Activated T-cell treated with anti-CD3 and anti-CD28 coated beads, Interleukin-2, amount 50 U/mL, for 48 hours (primary cell): ENCODE measurements around the gene SPDYA.
"Not testable (repeated sequence)": the region's sequence is repeated elsewhere in the genome, so short reads cannot be mapped to it uniquely, and the experiment has no call there.

Experiments used
- DNase-seq, 2 experiments: peaks; one replicate each; pipeline ENCODE4 v3.0.0-alpha.2; 2020

SPDYA gene

GRCh38 chr2:28810384-28811285 is at the start of gene SPDYA:
SPDYA (plus strand) TSS chr2:28810834; CDS start chr2:28816015, 5,181 bp downstream.
- peak; percentile 84 to 88 for DNase-seq

- DNase-seq = no peak
Measured at GRCh38 chr2:28761420-28761819, 49.2 kb upstream of the SPDYA start.

GRCh38 chr2:28764909-28765711 is 45.5 kb upstream of the SPDYA start:
- DNase-seq = no peak

- DNase-seq = no peak
Measured at GRCh38 chr2:28766070-28766469, 44.6 kb upstream of the SPDYA start.

- DNase-seq = no peak
Measured at GRCh38 chr2:28767337-28767736, 43.3 kb upstream of the SPDYA start.

- no peak for DNase-seq
Measured at GRCh38 chr2:28768422-28768821, 42.2 kb upstream of the SPDYA start.

- DNase-seq = no peak
Measured at GRCh38 chr2:28768952-28769351, 41.7 kb upstream of the SPDYA start.

- no peak for DNase-seq
Measured at GRCh38 chr2:28772351-28772750, 38.3 kb upstream of the SPDYA start.

GRCh38 chr2:28776471-28776870 is 34.2 kb upstream of the SPDYA start:
- no peak for DNase-seq

- DNase-seq = no peak
Measured at GRCh38 chr2:28778392-28778791, 32.2 kb upstream of the SPDYA start.

- no peak for DNase-seq
Measured at GRCh38 chr2:28779001-28779400, 31.6 kb upstream of the SPDYA start.

- no peak for DNase-seq
Measured at GRCh38 chr2:28780496-28780895, 30.1 kb upstream of the SPDYA start.

GRCh38 chr2:28782423-28782822 is 28.2 kb upstream of the SPDYA start:
- no peak for DNase-seq

GRCh38 chr2:28784570-28784969 is 26.1 kb upstream of the SPDYA start:
- DNase-seq = not testable (repeated sequence)

GRCh38 chr2:28796620-28797019 is 14.0 kb upstream of the SPDYA start:
- no peak for DNase-seq

- no peak for DNase-seq
Measured at GRCh38 chr2:28801726-28802125, 8.9 kb upstream of the SPDYA start.

GRCh38 chr2:28802975-28803429 is 7.6 kb upstream of the SPDYA start:
- no peak for DNase-seq

GRCh38 chr2:28809927-28810326 is 707 bp upstream of the SPDYA start:
- DNase-seq = no peak

GRCh38 chr2:28818053-28818452 is 7.4 kb downstream of the SPDYA start:
- DNase-seq = no peak

- peak; percentile 52 to 53 for DNase-seq
Measured at GRCh38 chr2:28821295-28821958, 10.8 kb downstream of the SPDYA start.

- DNase-seq = no peak
Measured at GRCh38 chr2:28822036-28822435, 11.4 kb downstream of the SPDYA start.

GRCh38 chr2:28824207-28824606 is 13.6 kb downstream of the SPDYA start:
- no peak for DNase-seq

- no peak for DNase-seq
Measured at GRCh38 chr2:28824870-28825269, 14.2 kb downstream of the SPDYA start.
